ENCODE measurements around the gene NOTCH4.
A peak's percentile ranks its signal among the peaks of the same experiment; 100 is the strongest.

NOTCH4 gene

GRCh38 chr6:32179766-32180405 lies 44.0 kb downstream of the NOTCH4 start:
- DNase-seq, result no peak

- no peak for DNase-seq
Measured at GRCh38 chr6:32178547-32179440, 45.1 kb downstream of the NOTCH4 start.

GRCh38 chr6:32177788-32178546 lies 45.9 kb downstream of the NOTCH4 start, which contains the start of gene RNF5:
Gene RNF5 (plus strand): TSS chr6:32178405. CDS start chr6:32178512, 107 bp downstream.
- DNase-seq, result peak; percentile 80 to 94

DNA sequence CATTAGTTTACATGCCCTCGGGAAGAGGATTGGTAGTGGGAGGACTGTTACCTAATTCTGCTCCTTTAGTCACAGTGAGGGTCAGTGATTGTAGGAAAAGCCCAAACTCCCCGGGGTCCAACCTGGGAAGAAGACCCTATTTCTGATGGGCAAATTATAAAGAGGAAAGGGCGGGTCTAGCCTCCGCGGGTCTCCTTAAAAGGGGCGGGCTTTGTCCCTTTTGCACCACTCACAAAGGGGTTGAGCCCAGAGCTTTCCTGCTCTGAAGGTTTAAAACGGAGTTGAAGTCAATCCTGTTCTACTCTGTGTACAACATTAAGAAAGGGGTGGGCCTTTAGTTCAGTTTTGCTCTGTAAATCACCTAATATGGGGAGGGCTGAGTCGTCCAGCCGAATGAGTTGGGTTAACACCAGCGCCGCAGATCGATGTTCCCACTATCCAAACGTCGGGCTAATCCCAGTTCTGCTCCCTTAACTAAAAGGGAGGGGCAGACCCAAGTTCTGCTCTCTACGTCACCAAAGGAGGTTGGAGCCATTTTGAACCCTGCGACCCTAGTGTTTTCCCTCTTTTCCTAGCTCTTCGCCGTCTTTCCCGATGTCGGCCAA lies 46.6 kb downstream of the NOTCH4 start:
- DNase-seq, result peak in 1 of 2 experiments; percentile 34

DNA sequence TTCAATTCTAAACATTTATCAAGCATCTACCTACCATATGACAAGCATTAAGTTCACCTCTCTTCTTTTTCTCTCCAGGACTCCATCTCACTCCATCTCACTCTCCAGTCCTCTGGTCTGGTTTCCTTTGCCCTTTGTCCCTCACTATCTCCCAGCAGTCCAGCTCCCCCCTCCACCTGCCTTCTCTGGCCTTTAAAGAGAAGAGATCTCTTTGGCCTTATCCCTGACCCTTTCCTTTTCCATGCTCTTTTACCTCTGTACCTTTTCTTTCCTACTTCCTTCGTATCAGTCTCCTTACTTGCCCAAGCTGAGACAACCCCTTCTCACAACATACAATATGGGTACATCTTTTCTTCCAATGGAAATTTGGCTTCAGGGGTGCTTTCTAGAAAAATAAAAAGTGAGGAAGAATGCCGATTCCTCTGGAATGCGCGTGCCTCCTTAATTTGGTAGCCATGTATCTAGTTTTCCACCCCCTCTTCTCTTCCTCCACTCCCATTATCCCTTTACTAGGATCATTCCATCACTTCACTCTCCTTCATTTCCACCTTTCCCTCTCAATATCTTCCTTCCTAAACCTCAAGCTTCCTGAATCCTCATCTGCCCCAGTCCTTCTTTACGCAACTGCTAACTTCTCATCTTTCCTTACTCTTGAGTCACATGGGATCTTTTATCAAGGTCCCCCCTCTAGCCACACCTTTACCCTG lies 47.2 kb downstream of the NOTCH4 start:
- no peak for DNase-seq

DNA sequence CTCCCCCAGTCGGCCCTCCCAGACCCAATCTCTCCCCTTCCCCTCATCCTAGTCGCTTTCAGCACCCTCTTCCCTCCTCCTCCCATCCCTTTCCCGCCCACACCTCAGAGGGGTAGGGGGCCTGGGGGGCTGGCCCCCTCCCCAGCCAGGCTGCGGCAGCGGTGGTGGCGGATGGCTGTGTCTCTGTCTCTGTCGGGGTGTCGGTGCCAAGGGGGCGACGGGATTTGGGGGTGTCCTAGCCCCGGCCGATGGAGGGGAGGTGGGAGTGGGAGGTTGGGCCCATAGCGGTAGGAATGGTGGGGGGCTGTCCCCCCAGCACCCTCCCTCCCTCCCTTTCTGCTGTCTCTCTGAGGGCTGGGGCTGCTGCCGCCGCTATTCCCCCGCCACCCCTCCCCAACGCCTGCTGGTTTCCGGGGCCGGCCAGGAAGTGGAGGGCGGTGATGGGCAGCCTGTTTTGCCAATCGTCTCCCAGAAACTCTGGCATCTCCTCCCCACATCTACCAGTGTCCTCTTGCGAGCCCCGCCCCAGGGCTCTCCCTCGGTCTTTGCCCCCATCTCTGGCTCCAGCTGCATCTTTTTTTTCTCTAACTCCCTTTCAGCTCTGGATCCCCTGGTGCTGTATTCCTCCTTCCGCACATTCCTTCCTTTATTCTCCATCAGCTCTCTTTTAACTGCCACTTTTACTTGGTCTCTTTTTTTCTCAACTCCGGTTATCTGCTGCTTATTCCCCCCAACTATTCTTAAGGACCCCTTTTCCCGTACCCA lies 48.0 kb downstream of the NOTCH4 start, which contains the start of gene AGPAT1:
Gene AGPAT1, minus strand, starts transcription at position 374 of the 765 bp plus-strand sequence. CDS start 4,588 bp downstream, outside the sequence.
- DNase-seq, result peak; percentile 96 to 97

- DNase-seq, result no peak
Measured at GRCh38 chr6:32175322-32175710, 48.6 kb downstream of the NOTCH4 start.

DNA sequence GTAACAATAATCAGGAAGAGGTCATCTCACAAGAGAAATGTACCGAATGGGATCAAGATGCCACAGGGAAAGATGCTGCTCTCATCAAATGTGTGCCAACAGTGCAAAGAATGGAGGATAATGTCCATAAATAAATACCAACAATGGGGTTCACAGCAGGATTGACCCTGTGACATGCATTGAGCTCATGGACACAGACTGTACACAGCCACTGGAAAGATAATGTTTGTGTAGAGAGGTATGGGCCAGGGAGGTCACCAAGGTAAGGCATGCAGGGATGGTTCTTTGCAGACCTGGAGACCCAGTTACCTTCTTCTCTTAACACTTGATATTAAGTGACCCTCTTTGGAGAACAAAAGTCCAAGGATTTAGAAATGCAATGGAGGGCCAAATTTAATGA lies 49.5 kb downstream of the NOTCH4 start:
- DNase-seq, result no peak

DNA sequence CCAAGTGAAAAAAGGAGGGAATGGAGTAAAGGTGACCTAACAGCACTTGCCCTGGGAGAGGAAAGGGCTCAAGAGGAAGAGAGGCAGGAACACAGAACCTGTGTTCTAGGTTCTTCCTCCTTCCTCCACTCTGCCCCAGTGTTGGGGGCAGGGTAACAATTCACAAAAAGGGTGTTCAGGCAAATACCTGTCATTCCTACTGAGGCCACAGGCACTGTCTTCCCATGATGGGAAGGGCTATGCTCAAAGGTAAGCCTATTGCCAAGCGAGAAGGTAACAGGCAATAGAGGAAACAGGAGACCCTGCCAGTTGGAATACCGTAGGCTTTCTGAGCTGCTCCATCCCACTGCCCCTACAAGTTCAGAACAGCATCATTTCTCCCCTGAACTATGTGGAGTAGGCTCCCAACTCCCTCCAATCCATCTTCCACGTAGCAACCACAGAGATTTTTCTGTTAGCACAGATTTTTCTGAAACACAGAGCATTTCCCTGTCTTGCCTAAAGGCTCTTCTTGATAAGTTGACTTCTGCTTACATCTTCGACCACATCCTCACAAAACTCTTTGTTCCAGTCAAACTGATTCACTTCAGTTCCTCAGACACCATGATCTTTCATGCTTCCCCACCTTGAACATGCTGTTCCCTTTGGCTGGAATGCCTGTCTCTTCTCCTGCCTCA lies 50.7 kb downstream of the NOTCH4 start:
- no peak for DNase-seq

DNA sequence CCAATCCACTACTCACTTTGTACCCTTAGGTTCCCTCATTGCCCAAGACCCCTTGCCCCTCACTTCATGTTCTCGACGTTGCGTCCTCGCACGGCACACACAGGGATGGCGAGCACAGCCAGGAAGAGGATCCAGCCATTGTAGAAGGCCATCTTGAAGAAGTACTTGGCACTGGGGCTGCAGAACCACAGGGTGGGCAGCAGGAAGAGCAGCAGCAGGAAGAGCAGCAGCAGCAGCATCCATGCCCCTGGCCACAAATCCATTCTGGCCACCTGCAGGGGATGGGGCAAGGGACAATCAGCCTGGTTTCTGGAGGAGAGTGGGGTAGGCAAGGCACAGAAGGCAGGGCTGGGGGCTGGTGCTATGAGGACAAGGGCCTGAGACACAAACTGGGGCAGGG lies 52.6 kb downstream of the NOTCH4 start:
- no peak for DNase-seq

DNA sequence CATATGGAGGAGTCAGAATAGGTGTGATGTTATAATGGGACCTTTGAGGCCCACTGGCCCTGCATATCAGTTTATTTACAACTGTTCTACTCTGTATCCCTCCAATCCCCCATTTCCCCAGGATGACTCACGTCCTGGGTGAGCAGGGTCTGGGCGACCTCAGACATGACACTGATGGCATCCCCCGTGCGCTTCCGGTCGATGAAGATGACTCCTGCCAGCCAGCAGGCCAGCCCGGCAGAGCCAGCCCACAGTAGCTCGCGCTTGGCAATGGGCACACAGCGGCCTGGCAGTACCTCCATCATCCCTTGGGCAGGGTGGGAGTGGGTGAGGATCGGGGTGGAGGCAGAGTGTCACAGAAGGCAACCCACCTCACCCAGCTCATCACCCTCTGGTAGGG lies 53.6 kb downstream of the NOTCH4 start:
- DNase-seq, result no peak

- DNase-seq, result no peak
Measured at GRCh38 chr6:32168807-32169591, 54.9 kb downstream of the NOTCH4 start.

- no peak for DNase-seq
Measured at GRCh38 chr6:32168350-32168749, 55.5 kb downstream of the NOTCH4 start.

GRCh38 chr6:32167761-32168262 lies 56.1 kb downstream of the NOTCH4 start:
- no peak for DNase-seq

- DNase-seq, result no peak
Measured at GRCh38 chr6:32167154-32167760, 56.6 kb downstream of the NOTCH4 start.

DNA sequence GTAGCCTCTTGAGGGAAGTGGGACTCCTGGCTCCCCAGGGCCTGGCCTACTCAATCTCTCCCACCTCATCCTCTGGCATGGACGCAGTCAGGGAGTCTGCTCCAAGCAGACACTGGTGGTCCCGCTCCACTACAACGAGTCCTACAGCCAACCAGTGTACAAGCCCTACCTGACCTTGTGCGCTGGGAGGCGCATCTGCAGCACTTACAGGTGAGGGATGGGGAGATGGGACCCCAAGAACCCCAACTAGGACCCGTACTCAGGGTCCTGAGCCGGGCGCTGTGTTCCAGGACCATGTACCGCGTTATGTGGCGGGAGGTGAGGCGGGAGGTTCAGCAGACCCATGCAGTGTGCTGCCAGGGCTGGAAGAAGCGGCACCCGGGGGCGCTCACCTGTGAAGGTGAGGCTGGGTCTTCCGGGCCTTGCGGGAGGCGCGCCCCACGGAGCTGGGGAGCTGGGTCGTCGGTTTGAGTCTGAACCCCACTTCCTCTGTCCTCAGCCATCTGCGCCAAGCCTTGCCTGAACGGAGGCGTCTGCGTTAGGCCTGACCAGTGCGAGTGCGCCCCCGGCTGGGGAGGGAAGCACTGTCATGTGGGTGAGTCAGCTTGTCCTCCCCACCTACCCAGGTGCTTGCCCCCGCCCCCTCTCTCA lies 57.3 kb downstream of the NOTCH4 start:
- no peak for DNase-seq

DNA sequence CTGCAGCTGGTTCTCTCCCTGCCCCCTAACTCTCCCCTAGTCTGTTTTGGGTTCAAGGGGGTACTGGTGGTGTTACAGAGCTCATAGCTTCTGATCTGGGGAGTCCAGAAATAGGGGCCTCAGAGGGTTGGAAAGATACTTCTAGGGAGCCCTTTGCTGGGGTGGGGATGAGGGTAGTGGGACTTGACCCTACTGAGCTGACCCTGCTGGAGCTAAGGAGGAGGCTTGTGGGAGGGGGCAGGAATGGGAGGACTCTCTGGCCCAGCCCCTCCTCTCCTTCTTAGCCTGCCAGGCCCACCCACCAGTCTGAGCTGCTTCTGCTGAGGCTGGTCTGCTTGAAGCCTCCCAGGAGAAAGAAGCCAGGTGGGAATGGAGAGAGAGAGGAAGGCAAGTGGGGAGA lies 59.6 kb downstream of the NOTCH4 start, which contains the start of gene EGFL8:
Gene EGFL8, plus strand, starts transcription at position 301 of the 400 bp plus-strand sequence. CDS start 1,571 bp downstream, outside the sequence.
- DNase-seq, result no peak

- no peak for DNase-seq
Measured at GRCh38 chr6:32163559-32164258, 60.2 kb downstream of the NOTCH4 start.
